Femur (tissue), 1 donor: ENCODE data around the gene FAM174C.

Source experiments
- DNase-seq: peaks from one replicate; pipeline ENCODE4 v3.0.0-alpha.2; 2017

Gene FAM174C

DNA sequence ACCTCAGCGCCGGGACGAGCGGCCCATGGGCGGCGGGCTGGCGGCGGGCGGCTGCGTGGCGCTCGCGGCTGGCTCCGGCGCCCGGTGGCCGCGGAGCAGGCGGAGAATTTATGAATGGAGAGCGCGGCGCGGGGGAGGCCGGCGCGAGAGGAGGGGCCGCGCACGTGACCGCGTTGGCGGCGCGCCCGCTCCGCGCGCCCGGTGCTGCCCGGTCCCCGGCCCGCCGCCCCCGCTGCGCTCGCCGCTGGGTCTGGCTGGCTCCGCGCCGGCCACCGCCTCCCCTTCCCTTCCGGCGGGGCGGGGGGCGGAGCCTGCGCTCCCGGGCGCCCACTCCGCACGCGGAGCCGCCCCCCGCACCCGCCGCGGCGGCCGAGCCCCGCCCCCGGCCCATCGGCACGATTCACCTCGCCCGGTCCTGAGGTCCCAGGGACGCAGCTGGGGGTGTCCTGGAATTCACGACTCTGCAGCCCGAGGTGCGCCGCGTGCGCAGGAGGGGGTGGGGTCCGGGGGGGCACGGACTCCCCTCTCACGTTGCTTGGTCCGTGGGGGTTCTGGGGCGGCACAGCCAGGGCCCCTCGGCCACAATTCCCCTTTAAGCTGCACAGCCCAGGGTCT lies 37.5 kb upstream of the FAM174C start, which contains the start of gene CBARP:
Gene CBARP (minus strand): TSS at position 252 of the 615 bp plus-strand sequence. CDS start 1,905 bp downstream, outside the sequence.
- DNase-seq: peak; percentile 48

DNA sequence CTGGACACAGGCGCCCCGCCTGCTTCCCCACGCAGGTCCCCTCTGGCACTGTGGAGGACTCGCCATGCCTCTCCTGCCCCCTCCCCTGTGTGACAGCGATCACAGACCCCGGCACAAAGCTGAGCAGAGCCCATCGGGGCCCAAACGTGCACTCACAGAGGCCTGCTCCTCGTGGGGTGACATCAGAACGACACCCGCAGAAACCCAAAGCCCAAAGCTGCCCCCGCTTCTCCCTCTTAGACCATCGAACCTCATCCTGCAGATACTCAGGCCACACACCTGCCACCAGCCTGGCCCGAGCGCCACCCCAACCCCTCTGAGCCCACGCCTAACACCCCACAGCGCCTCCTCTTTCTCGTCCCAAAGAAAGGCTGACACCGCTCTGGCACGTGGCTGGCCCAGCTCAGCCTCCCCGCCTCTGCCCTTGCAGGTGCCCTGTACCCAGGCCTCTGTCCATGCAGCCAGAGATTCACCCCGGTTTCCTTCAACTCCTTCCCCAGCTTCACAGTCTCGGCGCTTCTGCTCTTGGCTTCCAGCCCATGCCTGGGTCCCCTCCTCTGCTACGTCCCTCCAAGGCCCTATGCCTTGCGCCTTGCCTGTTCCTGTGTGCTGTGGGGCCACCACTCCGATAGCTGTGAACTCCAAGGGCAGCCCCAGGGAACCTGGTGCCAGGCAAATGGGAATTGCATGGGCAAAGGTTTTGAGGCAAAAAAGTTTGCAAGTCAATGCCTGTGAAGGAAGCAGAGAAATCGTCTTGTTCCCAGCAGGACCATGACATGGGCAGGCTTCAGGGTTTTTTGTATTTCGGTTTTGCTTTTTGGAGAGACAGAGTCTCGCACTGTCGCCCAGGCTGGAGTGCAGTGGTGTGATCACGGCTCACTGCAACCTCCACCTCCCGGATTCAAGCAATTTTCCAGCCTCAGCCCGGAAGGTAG lies 36.7 kb upstream of the FAM174C start:
- DNase-seq: no peak

DNA sequence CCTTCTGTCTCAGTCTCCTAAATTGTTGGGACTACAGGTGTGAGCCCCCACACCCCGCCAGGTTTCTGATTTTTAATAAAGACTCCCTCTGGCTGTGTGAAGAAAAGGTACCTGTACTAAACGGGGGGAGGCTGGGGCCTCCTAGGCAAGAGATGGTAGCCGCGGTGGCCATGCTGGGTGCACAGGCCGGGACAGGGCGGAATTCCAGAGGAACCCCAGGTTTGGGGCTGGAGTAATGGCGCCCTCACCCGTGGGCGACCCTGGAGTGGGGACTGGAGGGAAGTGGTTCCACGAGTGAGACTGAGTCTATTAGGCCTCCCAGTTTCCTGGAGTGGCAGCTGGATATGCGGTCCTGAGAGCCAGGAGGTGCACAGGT lies 35.9 kb upstream of the FAM174C start:
- DNase-seq: no peak

DNA sequence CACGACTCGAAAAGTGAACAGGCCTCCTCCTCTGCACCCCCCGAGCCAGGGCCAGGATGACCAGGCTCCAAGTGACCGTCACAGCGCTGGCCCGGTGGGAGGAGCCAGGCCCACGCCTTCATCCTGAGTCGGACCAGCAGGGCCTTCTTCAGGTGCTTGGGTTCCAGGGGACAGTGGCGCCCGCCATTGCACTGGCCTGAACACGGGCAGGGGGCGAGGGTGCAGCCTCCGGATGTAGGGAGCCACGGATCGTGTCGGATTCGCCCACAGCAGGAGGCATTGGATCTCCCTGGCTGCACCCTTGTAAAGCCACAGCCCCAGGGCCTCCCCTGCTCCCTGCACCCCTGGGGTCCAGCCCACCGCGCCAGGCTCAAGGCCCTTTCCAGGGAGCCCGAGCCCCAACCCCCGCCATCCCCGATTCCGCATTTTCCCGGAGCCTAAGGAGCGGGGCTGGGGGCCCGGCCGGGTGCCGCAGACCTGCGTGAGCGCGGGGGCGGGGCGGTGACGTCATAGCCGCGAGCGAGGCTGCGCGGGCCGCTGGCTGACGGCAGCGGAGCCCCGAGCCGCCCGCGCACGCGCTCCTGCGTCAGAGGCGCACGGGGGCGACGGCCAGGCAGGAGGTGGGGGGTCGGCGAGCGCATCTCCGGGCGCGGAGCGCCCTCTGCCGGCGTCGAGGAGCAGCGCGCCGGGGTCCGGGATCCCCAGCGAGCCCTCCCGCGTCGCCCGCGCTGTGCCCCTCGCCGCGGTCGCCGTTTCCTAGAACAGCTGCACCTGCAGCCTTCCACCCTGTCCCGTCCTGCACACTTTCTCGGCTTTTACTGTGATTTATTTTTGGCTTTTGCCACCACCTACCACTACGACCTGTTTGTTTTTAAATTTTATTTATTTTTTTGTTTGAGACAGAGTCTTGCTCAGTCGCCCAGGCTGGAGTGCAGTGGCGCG lies 35.3 kb upstream of the FAM174C start:
- DNase-seq: peak; percentile 94

DNA sequence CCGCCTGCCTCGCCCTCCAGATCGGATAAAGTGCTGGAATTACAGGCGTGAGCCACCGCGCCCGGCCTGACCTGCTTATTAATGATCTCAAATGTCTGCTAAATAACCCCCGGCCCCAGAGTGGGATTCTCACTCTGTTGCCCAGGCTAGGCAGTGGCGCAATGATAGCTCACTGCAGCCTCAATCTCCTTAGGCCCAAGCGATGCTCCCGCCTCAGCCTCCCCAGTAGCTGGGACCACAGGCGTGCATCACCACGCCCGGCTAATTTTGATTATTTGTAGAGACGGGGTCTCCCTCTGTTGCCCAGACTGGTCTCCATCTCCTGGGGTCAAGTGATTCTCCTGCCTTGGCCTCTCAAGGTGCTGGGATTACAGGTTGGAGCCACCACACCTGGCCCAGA lies 34.4 kb upstream of the FAM174C start:
- no peak for DNase-seq

DNA sequence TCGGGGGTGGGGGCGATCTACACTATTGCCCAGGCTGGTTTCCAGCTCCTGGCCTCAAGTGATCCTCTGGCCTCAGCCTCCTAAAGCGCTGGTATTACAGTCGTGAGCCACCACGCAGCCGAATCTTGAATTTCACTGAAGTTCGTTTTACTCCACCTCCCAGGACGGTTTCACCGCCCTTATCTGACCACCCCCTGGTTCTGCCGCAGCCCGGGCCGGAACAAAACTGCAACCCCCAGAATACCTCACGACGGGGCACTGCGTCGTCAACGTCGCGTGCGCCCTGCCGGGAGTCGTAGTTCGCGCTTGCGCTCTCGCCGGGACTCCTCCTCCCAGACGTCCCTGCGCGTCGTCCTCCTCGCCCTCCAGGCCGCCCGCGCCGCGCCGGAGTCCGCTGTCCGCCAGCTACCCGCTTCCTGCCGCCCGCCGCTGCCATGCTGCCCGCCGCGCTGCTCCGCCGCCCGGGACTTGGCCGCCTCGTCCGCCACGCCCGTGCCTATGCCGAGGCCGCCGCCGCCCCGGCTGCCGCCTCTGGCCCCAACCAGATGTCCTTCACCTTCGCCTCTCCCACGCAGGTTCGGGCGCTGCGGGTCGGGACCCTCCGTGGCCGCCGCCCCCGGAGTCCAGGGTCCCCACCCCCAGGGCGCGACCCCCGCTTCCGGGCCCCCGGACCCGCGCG lies 33.8 kb upstream of the FAM174C start, which contains the start of gene ATP5F1D:
Gene ATP5F1D (plus strand): TSS at position 335 of the 679 bp plus-strand sequence. CDS start 100 bp downstream, at position 435.
- DNase-seq: peak; percentile 96

DNA sequence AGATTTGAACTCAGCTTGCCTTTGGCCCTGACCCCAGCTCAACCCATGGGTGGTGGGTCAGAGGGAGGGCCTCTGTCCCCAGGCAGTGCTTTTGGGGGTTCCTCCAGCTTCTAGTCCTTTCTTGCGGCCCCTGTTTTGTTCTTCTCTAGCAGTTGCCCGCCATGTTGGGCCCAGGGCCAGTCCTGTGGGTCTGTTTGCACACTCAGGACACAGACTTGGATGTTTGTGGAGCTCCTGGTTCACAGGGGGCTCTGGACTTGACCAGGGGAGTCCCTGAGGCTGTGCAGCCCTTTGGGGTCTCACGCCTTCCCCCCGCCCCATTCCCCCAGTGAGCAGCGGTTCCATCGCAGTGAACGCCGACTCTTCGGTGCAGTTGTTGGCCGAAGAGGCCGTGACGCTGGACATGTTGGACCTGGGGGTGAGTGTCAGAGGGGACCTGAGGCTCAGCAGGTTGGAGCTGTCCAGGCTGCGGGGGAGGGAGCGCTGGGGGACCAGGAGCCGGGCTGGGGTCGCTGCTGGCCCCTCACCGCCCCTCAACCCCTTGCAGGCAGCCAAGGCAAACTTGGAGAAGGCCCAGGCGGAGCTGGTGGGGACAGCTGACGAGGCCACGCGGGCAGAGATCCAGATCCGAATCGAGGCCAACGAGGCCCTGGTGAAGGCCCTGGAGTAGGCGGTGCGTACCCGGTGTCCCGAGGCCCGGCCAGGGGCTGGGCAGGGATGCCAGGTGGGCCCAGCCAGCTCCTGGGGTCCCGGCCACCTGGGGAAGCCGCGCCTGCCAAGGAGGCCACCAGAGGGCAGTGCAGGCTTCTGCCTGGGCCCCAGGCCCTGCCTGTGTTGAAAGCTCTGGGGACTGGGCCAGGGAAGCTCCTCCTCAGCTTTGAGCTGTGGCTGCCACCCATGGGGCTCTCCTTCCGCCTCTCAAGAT lies 31.3 kb upstream of the FAM174C start:
- peak; percentile 91 for DNase-seq

DNA sequence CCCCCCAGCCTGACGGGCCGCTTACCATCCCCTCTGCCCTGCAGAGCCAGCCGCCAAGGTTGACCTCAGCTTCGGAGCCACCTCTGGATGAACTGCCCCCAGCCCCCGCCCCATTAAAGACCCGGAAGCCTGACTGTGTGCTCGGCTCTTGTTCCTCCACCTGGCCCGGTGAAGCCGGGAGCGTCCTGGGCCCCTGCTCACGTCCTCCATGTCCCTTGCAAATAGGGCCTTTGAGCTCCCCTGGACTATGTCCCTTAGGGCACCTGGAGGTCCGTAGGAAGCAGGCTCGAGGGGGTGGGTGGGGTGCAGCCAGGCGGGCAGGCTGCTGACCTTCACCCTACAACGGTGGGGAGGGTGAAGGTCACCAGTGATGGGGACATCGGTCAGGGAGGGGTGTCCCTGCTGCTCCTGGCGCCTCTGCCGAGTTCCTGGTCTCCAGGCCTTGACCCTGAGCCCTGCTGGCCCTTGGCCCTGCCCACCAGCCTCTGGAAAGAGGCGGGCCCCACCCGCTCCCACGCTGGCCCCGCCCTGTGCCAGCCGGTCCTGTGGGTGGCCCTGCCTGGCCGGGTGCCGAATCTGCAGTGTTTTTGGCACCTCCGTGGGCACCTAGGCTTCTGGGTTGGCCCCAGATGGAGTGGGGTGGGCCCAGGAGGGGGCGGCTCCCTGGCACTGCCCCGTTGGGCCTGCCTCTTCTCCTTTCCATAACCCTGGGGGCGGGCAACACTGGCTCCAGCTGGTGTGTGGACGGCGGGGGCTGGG lies 30.5 kb upstream of the FAM174C start:
- peak; percentile 72 for DNase-seq

DNA sequence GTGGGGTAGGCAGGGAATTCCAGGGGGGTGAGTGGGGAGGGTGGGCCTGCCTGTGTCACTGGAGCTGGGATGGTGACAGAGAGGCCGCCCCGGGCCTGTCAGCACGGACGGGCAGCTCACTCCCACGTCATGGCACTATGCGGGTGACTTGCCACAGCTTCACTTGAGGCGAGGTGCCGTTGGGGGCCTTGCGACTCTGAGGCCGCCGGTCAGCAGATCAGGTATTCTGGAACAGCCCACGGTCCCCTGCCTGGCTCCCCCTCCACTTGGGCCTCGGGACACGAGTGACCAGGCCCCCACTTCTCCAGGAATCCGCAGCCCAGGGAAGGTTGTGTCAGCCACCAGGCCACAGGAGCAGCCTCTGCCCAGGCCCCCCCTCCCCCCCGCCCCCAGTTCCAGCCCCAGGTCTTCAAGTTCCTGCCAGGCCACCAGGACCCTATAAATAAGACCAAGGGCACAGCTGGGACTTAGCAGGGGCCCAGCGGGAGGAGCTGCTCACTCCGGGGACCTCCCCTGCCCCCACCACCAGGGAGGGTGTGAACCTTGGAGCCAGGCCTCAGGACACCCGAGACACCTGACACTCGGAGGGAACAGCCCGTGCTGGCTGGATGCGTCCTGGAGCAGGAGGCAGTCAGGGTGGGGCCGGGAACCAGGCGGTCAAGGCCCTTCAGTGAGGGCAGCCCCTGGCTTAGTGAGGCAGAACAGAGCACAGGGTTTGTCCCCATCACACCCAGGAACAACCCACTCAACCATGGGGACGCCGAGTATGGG lies 29.7 kb upstream of the FAM174C start:
- DNase-seq: peak; percentile 82

DNA sequence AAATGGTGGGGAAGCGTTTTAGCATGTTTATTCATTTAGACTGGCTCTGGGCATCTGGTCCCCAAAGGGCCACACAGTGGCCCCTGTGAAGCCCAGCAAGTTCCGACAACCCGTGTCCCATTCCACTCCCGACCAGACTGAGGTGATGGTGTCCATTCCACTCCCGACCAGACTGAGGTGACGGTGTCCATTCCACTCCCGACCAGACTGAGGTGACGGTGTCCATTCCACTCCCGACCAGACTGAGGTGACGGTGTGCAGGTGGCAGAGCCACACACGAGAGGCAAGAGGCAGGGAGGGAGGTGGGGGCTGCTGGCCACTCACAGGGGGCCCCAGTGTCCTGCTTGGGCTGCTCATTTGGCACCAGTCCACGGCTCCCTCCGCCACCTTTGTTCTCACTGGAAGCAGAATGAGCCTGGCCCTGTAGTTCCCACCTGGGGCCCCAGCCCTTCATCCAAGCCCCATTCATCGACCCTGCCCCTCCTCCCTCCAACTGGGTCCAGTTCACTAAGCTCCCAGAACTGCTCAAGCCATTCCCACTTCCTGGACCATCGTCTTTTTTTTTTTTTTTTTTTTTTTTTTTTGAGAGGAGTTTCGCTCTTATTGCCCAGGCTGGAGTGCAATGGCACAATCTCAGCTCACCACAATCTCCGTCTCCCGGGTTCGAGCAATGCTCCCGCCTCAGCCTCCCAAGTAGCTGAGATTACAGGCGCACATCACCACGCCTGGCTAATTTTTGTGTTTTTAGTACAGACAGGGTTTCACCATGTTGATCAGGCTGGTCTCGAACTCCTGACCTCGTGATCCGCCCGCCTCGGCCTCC lies 28.9 kb upstream of the FAM174C start:
- peak; percentile 55 for DNase-seq

DNA sequence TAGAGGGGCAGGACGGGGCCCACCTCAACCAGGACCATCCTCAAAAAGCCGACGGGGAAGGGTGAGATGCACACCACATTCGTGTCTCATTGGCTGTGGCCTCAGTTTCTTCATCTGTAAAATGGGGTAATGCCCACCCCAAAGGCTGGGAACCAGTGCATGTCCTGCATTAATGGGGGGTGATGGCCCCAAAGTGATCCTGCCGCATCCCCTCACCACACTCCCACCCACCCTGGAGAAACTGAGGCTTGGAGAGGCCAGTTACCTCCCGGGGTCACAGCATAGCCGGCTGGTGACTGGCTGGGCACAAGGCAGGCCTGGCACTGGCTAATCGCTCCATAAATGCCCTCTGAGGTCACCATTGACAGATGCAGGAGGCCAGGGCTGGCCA lies 27.6 kb upstream of the FAM174C start:
- DNase-seq: no peak

DNA sequence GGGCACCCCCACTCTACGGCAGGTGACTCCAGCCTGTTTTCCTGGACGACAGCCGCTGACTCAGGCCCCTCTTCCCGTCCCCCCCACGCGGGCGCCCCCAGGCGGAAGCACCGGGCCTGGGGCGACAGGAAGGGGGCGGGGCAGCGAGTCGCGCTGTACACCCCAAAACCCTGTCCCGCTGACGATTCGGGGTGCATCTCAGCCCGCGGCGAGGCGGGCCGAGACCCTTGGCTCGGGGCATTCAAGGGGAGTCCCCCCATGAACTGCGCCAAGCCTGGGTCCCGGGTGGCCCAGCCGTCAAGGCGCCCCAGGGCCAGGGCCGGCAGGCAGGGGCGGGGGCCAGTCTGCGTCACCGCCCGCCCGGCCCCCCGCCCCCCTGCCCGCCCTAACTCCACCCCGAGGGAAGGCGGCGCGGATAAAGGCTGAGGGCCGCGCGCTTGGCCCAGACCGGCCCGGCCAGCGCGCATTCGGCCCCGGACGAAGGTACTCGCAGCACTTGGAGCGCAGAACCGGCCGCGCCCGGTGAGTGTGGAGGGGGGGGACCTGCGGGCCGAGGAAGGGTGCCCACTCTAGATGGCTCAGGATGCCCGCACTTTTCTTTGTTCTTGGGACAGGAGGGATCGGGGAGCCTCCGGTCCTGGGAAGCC lies 27.1 kb upstream of the FAM174C start, which contains the start of gene MIDN:
Gene MIDN (plus strand): TSS at position 445 of the 647 bp plus-strand sequence. CDS start 1,714 bp downstream, outside the sequence.
- DNase-seq: peak; percentile 83

DNA sequence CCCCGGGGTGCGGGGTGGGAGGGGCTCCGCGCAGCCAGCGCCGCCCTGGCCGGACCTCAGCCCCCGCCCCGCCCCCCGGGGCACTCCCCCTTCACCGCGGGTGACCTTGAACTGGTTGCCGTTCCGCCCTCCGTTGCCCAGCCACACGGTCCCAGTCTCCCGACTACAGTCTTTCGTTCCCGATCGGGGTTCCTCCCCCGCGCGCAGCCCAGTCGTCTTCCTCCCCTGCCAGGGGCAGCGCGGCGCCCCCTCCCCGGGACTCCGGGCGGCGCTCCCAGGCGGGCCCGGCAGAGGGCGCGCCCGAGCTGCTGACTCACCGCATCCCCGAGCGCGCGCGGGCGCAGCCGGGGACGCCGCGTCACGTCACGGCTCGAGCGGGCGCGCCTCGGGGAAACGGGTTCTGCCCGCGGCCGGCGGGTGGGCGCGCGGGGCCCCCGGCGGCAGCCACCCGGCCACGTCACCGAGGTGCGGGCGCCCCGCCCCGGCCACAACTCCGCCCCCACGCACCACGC lies 26.5 kb upstream of the FAM174C start:
- peak; percentile 89 for DNase-seq

DNA sequence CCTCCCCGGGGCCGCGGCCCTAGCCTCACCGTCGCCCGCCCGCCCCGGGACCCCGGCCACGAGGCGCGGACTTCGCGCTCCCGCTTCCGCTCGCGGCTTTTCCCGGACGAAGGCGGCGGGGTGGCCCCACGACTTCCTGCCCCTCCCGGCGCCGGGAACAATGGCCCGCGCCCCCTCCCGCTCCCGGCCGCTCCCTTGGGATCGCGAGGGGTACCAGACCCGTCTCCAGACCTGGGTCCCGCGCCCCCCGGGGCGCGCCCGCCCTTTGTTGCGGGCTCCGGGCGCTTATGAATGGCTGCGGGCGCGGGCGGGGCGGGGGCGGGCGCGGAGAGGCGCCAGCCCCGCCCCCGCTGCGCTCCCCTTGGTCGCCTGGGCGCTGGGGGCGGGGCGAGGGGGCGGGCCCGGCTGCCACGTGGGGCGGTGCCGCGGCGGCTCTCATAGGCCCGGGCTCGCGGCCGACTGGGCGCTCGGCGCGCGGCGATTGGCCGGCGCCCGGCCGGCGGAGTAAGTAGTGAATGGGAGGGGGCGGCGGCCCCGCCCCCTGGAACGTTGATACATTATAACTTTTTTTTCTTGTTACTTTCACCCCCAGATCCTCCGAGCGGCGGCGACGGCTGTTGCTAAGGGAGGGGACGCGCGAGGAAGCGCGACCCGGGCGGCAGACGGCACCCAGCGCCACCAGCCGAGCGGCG lies 25.9 kb upstream of the FAM174C start:
- DNase-seq: peak; percentile 97

DNA sequence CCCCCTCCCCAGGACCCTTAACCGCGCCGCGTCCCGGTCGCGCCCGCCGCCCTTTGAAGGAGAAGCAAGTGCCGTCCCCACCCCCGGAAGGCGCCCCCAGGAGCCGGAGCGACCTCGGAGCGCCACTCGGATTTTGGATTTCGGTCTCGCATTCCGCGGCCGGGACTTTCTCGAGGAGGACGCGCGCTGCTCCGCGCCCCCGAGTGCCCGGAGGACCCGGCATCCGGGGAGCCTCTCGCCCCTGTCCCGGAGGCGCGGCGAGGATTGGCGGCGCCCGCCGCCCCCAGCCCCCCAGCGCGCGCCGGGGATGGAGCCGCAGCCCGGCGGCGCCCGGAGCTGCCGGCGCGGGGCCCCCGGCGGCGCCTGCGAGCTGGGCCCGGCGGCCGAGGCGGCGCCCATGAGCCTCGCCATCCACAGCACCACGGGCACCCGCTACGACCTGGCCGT lies 25.3 kb upstream of the FAM174C start:
- no peak for DNase-seq

DNA sequence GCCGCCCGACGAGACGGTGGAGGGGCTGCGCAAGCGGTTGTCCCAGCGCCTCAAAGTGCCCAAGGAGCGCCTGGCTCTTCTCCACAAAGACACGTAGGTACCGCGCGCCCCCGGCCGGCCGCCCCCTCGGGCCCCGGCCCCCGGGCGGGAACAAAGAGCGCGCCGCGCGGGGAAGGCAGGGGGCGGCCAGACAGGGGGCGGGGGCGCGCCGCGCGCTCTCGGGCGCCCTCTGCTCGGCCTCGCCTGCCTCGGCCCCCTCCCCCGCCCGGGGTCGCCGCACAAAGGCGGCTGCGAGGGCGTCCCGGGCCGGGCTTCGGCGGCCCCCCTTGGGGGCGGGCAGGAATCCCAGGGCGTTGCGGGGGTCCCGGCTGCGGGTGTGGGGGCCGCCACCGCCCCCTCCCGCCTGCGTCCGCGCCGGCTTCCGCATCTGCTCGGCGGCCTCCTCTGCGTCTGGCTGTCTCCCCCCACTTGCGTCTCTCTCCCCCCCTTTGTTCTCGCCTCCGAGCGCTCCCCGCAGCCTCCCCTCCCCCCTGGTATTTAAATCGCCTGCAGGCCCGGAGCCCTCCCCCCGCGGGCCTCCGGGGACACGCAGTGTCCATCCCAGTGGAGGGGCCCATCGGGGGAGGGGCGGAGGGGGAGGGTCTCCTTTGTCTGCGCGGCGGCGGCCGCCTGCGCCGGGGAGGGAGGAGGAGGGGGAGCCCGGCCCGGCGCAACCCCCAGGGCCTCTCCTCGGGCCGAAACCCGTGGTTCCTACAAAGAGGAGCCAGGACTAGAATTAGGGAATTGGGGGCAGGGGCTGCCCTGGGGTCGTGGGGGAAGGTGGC lies 24.7 kb upstream of the FAM174C start:
- peak; percentile 74 for DNase-seq
